Prostate gland (tissue), 2 donors: ENCODE results near the gene ZMYM4.

ENCODE experiments used
- CTCF ChIP-seq, 4 experiments: fragments of 200-600 bp in 2 of 4; fragments of 450-650 bp in 2 of 4; sonication (generic) in 2 of 4; IDR thresholded peaks; 1 replicate in 3 of 4; 2 replicates in 1 of 4; pipeline ENCODE4 v1.5.1; 2016 to 2019; ENCODE audit warnings: antibody characterized with exemption in 4 of 4, mild to moderate bottlenecking in 2 of 4, moderate library complexity in 2 of 4
- POLR2A ChIP-seq: fragments of 450-650 bp; IDR thresholded peaks from one replicate; pipeline ENCODE4 v1.6.1; 2016; ENCODE audit warnings: antibody characterized with exemption, mild to moderate bottlenecking
- POLR2AphosphoS5 ChIP-seq: sonication (generic); formaldehyde crosslinking; IDR thresholded peaks from one replicate; pipeline ENCODE4 v1.6.1; 2017; ENCODE audit warnings: antibody characterized with exemption

- TF ChIP-seq CTCF (IDR thresholded peaks at IDR 0.05) (no peak), POLR2A (no peak), POLR2AphosphoS5 (no peak)
These were observed 122.3 kb downstream of the ZMYM4 start for GRCh38 chr1:35390600-35391494.
